Tibial nerve (tissue), 4 donors: ENCODE measurements around the gene CRISPLD2.

Experiments
- CTCF ChIP-seq, 5 experiments: fragments of 200-600 bp in 3 of 5; fragments of 450-650 bp in 2 of 5; sonication (generic) in 3 of 5; IDR thresholded peaks; one replicate each; pipeline ENCODE4 v1.5.1; 2016 to 2019; ENCODE audit warnings: antibody characterized with exemption in 5 of 5, mild to moderate bottlenecking in 3 of 5, moderate library complexity in 2 of 5
- EP300 ChIP-seq, 2 donors: sonication (generic); formaldehyde crosslinking; IDR thresholded peaks; one replicate each; pipeline ENCODE4 v1.6.1; 2017; ENCODE audit warnings: antibody characterized with exemption in 2 of 2, mild to moderate bottlenecking in 1 of 2
- POLR2A ChIP-seq, 2 donors: fragments of 450-650 bp; IDR thresholded peaks; one replicate each; pipeline ENCODE4 v1.6.1; 2017; ENCODE audit warnings: antibody characterized with exemption in 2 of 2, mild to moderate bottlenecking in 2 of 2, moderate library complexity in 2 of 2

- no peak for TF ChIP-seq CTCF (IDR thresholded peaks at IDR 0.05)
- no peak for TF ChIP-seq POLR2A (IDR thresholded peaks at IDR 0.05)
- TF ChIP-seq EP300 (IDR thresholded peaks at IDR 0.05) = no peak
These were observed 99.9 kb downstream of the CRISPLD2 start for GRCh38 chr16:84919708-84920107.
